ENCODE measurements around the gene VEGFD. TPM values are rescaled to one million over a fixed set of nuclear protein-coding genes. Genes with fewer than 3 reads are reported as not detected.
A peak's percentile ranks its signal among the peaks of the same experiment; 100 is the strongest.

The VEGFD gene, protein sequence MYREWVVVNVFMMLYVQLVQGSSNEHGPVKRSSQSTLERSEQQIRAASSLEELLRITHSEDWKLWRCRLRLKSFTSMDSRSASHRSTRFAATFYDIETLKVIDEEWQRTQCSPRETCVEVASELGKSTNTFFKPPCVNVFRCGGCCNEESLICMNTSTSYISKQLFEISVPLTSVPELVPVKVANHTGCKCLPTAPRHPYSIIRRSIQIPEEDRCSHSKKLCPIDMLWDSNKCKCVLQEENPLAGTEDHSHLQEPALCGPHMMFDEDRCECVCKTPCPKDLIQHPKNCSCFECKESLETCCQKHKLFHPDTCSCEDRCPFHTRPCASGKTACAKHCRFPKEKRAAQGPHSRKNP
- 0.20 TPM for total RNA-seq (ENCODE audit: unreplicated experiment)
- long read RNA-seq, partial matches to known transcripts = 0 of 1 reads
- long read RNA-seq, other reads (novel, unspliced or antisense) = 0 of 1 reads

DNA sequence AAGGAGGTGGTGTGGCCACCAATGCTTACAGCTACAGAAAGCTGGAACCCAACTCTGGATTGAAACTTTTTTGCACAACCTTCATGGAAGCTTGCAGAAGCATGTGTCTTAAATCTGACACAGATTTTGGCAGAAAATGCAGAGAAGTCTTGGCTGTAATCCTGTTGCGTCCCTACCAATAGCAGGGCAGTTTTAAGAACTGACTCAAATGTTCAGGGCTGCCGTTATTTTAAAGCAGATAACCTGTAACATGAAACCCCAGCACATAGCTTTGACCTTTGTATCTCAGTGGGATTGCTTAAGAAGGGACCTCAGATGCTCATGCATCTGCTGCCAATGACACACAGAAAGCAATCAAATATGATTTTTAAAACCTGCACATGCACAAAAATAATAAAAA, at the start of gene VEGFD:
TSS of gene VEGFD (minus strand) at position 110 of the 400 bp plus-strand sequence. CDS start 467 bp downstream, outside the sequence.
- Mint-ChIP-seq H3K27ac (ENCODE audit: unreplicated experiment) (no peak within 1 kb of the TSS), H3K4me3 (ENCODE audit: unreplicated experiment) (peak within 1 kb of the TSS; percentile 46), H3K9me3 (ENCODE audit: unreplicated experiment) (no peaks in the 10 kb centered on the region), H3K36me3 (ENCODE audit: unreplicated experiment) (no peaks in the 10 kb centered on the region), H3K4me1 (ENCODE audit: low read depth, unreplicated experiment) (peaks cover 15% of the 10 kb centered on the region), H3K27me3 (ENCODE audit: unreplicated experiment) (peaks cover 1% of the 10 kb centered on the region)
- TF ChIP-seq, protein P1, sequence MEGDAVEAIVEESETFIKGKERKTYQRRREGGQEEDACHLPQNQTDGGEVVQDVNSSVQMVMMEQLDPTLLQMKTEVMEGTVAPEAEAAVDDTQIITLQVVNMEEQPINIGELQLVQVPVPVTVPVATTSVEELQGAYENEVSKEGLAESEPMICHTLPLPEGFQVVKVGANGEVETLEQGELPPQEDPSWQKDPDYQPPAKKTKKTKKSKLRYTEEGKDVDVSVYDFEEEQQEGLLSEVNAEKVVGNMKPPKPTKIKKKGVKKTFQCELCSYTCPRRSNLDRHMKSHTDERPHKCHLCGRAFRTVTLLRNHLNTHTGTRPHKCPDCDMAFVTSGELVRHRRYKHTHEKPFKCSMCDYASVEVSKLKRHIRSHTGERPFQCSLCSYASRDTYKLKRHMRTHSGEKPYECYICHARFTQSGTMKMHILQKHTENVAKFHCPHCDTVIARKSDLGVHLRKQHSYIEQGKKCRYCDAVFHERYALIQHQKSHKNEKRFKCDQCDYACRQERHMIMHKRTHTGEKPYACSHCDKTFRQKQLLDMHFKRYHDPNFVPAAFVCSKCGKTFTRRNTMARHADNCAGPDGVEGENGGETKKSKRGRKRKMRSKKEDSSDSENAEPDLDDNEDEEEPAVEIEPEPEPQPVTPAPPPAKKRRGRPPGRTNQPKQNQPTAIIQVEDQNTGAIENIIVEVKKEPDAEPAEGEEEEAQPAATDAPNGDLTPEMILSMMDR (IDR thresholded peaks at IDR 0.05; ENCODE audit: partially characterized antibody, unreplicated experiment) = no peak
- DNase-seq = no peak

DNA sequence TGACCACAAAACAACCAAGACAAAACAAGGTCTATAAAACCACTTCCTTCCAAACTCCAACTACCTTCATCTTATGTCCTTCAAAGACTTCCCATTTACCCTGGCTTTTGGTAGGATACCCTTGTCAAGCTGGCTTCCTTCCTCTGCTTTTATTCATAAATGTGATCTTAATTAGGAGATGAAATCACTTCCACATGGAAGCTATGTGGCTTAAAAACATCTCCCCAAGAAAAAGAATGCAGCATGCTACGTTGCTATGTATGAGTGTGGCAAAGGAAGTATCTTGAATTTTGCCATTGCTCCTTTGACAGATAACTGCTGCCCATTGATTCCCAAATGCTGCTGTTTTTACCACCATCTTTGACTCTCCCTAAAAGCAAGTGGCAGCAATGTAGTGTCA, 46.4 kb upstream of the VEGFD start:
- peaks cover 2% of the 10 kb centered on the region for H3K4me1 Mint-ChIP-seq (ENCODE audit: low read depth, unreplicated experiment)
- DNase-seq = no peak
- H3K9me3 Mint-ChIP-seq (ENCODE audit: unreplicated experiment) = no peaks in the 10 kb centered on the region
- TF ChIP-seq, protein P1 (IDR thresholded peaks at IDR 0.05; ENCODE audit: partially characterized antibody, unreplicated experiment) = no peak
- peaks cover 2% of the 10 kb centered on the region for H3K27me3 Mint-ChIP-seq (ENCODE audit: unreplicated experiment)
- H3K27ac Mint-ChIP-seq (ENCODE audit: unreplicated experiment) = no peak overlapping the region
- no peak overlapping the region for H3K4me3 Mint-ChIP-seq (ENCODE audit: unreplicated experiment)
- H3K36me3 Mint-ChIP-seq (ENCODE audit: unreplicated experiment) = peaks cover 5% of the 10 kb centered on the region

DNA sequence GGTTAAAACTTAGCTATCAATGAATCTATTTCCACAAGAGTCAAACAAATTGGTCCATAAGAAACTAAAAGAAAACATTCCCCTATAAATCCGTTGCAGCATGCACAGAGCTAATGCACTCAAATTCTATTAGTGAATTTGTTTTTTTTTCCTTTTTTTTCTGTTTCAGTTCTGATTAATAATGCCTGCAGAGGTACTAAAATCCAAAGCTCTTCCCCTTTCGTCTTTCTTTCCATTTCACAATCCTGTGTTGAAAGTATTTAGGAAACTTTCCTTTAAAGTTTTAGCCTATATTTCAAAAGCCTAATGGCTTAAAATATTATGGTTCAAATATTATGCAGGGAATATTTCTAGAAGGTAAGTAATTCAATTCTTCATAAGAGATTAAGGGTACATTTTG, 45.9 kb upstream of the VEGFD start:
- H3K4me1 Mint-ChIP-seq (ENCODE audit: low read depth, unreplicated experiment) = peaks cover 2% of the 10 kb centered on the region
- DNase-seq = no peak
- TF ChIP-seq, protein P1 (IDR thresholded peaks at IDR 0.05; ENCODE audit: partially characterized antibody, unreplicated experiment) = no peak
- H3K4me3 Mint-ChIP-seq (ENCODE audit: unreplicated experiment) = no peak overlapping the region
- H3K27ac Mint-ChIP-seq (ENCODE audit: unreplicated experiment) = no peak overlapping the region
- no peaks in the 10 kb centered on the region for H3K9me3 Mint-ChIP-seq (ENCODE audit: unreplicated experiment)
- H3K27me3 Mint-ChIP-seq (ENCODE audit: unreplicated experiment) = peaks cover 2% of the 10 kb centered on the region
- peaks cover 5% of the 10 kb centered on the region for H3K36me3 Mint-ChIP-seq (ENCODE audit: unreplicated experiment)

DNA sequence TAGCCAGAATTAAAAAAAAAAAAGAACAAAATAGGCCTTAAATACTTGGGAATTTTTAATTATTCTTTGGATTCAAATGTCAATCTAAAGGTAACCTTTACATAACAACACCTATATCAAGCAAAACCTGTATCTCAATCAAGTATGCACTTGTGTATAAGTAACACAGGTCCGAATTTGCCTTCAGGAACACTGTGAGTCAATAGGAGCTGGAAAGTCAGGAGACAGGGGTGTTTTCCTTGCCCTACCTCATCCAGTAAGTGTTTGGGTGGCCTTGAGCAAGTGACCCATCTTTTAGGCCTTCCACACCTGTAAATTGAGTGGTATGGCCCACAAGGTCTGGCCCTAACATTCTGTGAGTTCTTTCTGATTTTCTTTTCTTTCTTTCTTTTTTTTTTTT, 40.8 kb upstream of the VEGFD start:
- Mint-ChIP-seq H3K27ac (ENCODE audit: unreplicated experiment) (no peak overlapping the region), H3K4me1 (ENCODE audit: low read depth, unreplicated experiment) (peaks cover 2% of the 10 kb centered on the region), H3K36me3 (ENCODE audit: unreplicated experiment) (no peaks in the 10 kb centered on the region), H3K27me3 (ENCODE audit: unreplicated experiment) (peaks cover 1% of the 10 kb centered on the region), H3K9me3 (ENCODE audit: unreplicated experiment) (no peaks in the 10 kb centered on the region), H3K4me3 (ENCODE audit: unreplicated experiment) (no peak overlapping the region)
- TF ChIP-seq, protein P1 (IDR thresholded peaks at IDR 0.05; ENCODE audit: partially characterized antibody, unreplicated experiment) = no peak
- no peak for DNase-seq

DNA sequence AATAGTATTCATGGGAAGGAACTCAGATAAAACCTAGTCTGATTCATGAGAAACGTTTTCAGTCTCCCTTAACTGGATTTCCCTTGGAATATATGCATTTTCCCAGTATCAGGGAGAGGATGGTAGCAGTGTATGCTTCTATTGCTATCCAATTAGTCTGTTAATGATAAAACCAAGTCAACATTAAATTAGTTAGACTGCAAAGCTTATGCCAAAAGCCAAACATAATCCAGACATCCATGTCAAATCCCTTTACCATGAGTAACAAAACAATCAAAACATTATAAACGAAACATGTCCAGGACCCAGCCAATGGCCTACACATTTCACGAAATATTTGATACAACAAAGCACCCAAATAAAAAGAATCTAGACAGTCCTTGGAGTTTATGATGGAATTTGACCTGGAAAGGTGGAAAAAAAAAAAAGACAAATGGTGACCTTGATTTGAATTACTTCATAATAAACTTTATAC, 34.5 kb upstream of the VEGFD start:
- no peak overlapping the region for H3K27ac Mint-ChIP-seq (ENCODE audit: unreplicated experiment)
- TF ChIP-seq, protein P1 (IDR thresholded peaks at IDR 0.05; ENCODE audit: partially characterized antibody, unreplicated experiment) = no peak
- DNase-seq = no peak
- H3K27me3 Mint-ChIP-seq (ENCODE audit: unreplicated experiment) = peaks cover 1% of the 10 kb centered on the region
- H3K9me3 Mint-ChIP-seq (ENCODE audit: unreplicated experiment) = peaks cover 2% of the 10 kb centered on the region
- no peaks in the 10 kb centered on the region for H3K36me3 Mint-ChIP-seq (ENCODE audit: unreplicated experiment)
- H3K4me1 Mint-ChIP-seq (ENCODE audit: low read depth, unreplicated experiment) = no peaks in the 10 kb centered on the region
- no peak overlapping the region for H3K4me3 Mint-ChIP-seq (ENCODE audit: unreplicated experiment)

Measured in glutamatergic neuron (in vitro differentiated cells).